ENCODE measurements around the gene ZSCAN21.

ZSCAN21 gene

DNA sequence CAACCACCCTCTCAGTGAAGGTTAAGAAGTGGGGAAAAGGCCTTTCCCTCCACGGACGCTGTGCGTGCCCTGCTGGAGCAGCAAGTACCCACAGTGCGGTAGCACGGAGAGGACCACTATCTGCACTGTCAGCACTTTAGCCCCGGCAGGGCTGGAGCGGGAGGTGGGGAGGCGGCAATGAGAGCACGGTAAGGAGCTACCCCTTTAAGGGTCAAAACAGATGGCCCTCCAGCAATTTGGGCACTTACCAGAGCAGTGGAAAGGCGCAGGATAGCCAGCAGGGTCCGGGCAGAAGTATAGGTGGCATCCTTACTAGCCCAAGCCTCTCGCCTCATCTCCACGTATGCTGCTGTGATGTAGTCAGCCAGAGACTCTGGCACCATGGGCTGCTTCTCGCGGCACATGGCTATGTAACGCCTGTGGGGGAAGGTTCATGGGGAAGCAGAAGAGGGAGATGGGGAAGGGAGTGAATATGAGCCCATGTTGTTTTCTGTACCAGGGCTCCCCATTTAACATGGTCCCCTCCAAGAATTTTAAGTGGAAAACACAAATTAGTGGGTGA, 44.4 kb downstream of the ZSCAN21 start:
- Histone ChIP-seq H3K36me3 (ENCODE audit: control insufficient read depth, insufficient read depth, low read length) (peaks cover 83% of the 10 kb centered on the region), H3K27ac (ENCODE audit: insufficient read depth, low read length, poor library complexity, severe bottlenecking) (no peak overlapping the region)

GRCh38 chr7:100095289-100095688, 45.7 kb downstream of the ZSCAN21 start:
- H3K4me1 ChIP-seq (ENCODE audit: control insufficient read depth, insufficient read depth, low read length, poor library complexity, severe bottlenecking), result peaks cover 11% of the 10 kb centered on the region
- no peak overlapping the region for H3K4me3 ChIP-seq (ENCODE audit: insufficient read depth, low read depth, low read length, poor library complexity, severe bottlenecking)
- DNase-seq, result no peak

More for the DNA sequence above, 44.4 kb downstream of the ZSCAN21 start:
- no peaks in the 10 kb centered on the region for H3K9me3 ChIP-seq (ENCODE audit: control insufficient read depth, low read length)
- H3K4me3 ChIP-seq (ENCODE audit: insufficient read depth, low read depth, low read length, poor library complexity, severe bottlenecking), result no peak overlapping the region
- no peaks in the 10 kb centered on the region for H3K4me1 ChIP-seq (ENCODE audit: control insufficient read depth, insufficient read depth, low read length, poor library complexity, severe bottlenecking)
- no peaks in the 10 kb centered on the region for H3K27me3 ChIP-seq (replicated peaks; ENCODE audit: control insufficient read depth, insufficient read depth, low read length, poor library complexity, severe bottlenecking)
- no peak for DNase-seq

DNA sequence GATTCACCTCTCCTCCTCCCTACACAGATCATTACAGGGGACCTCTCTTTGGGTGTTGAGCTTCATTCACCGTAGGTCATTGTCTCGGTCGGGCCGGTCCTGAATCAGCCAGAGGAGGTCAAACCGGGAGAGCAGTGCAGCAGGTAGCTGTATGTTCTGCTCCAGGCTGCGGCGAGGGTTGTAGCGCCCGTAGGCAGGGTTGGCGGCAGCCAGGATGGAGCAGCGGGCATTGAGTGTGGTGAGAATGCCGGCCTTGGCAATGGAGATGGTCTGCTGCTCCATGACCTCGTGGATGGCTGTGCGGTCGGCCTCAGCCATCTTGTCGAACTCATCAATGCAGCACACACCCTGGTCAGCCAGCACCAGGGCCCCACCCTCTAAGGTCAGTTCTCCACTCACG, 46.1 kb downstream of the ZSCAN21 start:
- H3K36me3 ChIP-seq (ENCODE audit: control insufficient read depth, insufficient read depth, low read length), result peaks cover 85% of the 10 kb centered on the region
- peaks cover 11% of the 10 kb centered on the region for H3K4me1 ChIP-seq (ENCODE audit: control insufficient read depth, insufficient read depth, low read length, poor library complexity, severe bottlenecking)
- no peak for DNase-seq
- no peak overlapping the region for H3K27ac ChIP-seq (ENCODE audit: insufficient read depth, low read length, poor library complexity, severe bottlenecking)
- no peaks in the 10 kb centered on the region for H3K27me3 ChIP-seq (replicated peaks; ENCODE audit: control insufficient read depth, insufficient read depth, low read length, poor library complexity, severe bottlenecking)
- no peaks in the 10 kb centered on the region for H3K9me3 ChIP-seq (ENCODE audit: control insufficient read depth, low read length)
- H3K4me3 ChIP-seq (ENCODE audit: insufficient read depth, low read depth, low read length, poor library complexity, severe bottlenecking), result no peak overlapping the region

More at GRCh38 chr7:100095289-100095688, 45.7 kb downstream of the ZSCAN21 start:
- Histone ChIP-seq H3K27ac (ENCODE audit: insufficient read depth, low read length, poor library complexity, severe bottlenecking) (no peak overlapping the region), H3K27me3 (replicated peaks; ENCODE audit: control insufficient read depth, insufficient read depth, low read length, poor library complexity, severe bottlenecking) (no peaks in the 10 kb centered on the region), H3K36me3 (ENCODE audit: control insufficient read depth, insufficient read depth, low read length) (peaks cover 88% of the 10 kb centered on the region), H3K9me3 (ENCODE audit: control insufficient read depth, low read length) (no peaks in the 10 kb centered on the region)

GRCh38 chr7:100098913-100099312, 49.3 kb downstream of the ZSCAN21 start:
- no peaks in the 10 kb centered on the region for H3K9me3 ChIP-seq (ENCODE audit: control insufficient read depth, low read length)
- peak overlapping the region; percentile 96 for H3K27ac ChIP-seq (ENCODE audit: insufficient read depth, low read length, poor library complexity, severe bottlenecking)
- DNase-seq, result no peak
- no peaks in the 10 kb centered on the region for H3K27me3 ChIP-seq (replicated peaks; ENCODE audit: control insufficient read depth, insufficient read depth, low read length, poor library complexity, severe bottlenecking)
- H3K36me3 ChIP-seq (ENCODE audit: control insufficient read depth, insufficient read depth, low read length), result peaks cover 52% of the 10 kb centered on the region
- H3K4me3 ChIP-seq (ENCODE audit: insufficient read depth, low read depth, low read length, poor library complexity, severe bottlenecking), result no peak overlapping the region
- peaks cover 11% of the 10 kb centered on the region for H3K4me1 ChIP-seq (ENCODE audit: control insufficient read depth, insufficient read depth, low read length, poor library complexity, severe bottlenecking)

- DNase-seq, result no peak
- Histone ChIP-seq H3K4me3 (ENCODE audit: insufficient read depth, low read depth, low read length, poor library complexity, severe bottlenecking) (peak overlapping the region; percentile 95), H3K4me1 (ENCODE audit: control insufficient read depth, insufficient read depth, low read length, poor library complexity, severe bottlenecking) (peaks cover 11% of the 10 kb centered on the region), H3K9me3 (ENCODE audit: control insufficient read depth, low read length) (no peaks in the 10 kb centered on the region), H3K27me3 (replicated peaks; ENCODE audit: control insufficient read depth, insufficient read depth, low read length, poor library complexity, severe bottlenecking) (no peaks in the 10 kb centered on the region), H3K36me3 (ENCODE audit: control insufficient read depth, insufficient read depth, low read length) (peaks cover 47% of the 10 kb centered on the region), H3K27ac (ENCODE audit: insufficient read depth, low read length, poor library complexity, severe bottlenecking) (peak overlapping the region; percentile 96)
Measured at GRCh38 chr7:100099452-100099851, 49.9 kb downstream of the ZSCAN21 start.

GRCh38 chr7:100100420-100101015, 50.9 kb downstream of the ZSCAN21 start:
- peak; percentile 78 to 81 (median 78) for DNase-seq
- H3K4me3 ChIP-seq (ENCODE audit: insufficient read depth, low read depth, low read length, poor library complexity, severe bottlenecking), result peak overlapping the region; percentile 95
- H3K4me1 ChIP-seq (ENCODE audit: control insufficient read depth, insufficient read depth, low read length, poor library complexity, severe bottlenecking), result peaks cover 11% of the 10 kb centered on the region
- H3K36me3 ChIP-seq (ENCODE audit: control insufficient read depth, insufficient read depth, low read length), result peaks cover 38% of the 10 kb centered on the region
- no peaks in the 10 kb centered on the region for H3K9me3 ChIP-seq (ENCODE audit: control insufficient read depth, low read length)
- no peaks in the 10 kb centered on the region for H3K27me3 ChIP-seq (replicated peaks; ENCODE audit: control insufficient read depth, insufficient read depth, low read length, poor library complexity, severe bottlenecking)
- H3K27ac ChIP-seq (ENCODE audit: insufficient read depth, low read length, poor library complexity, severe bottlenecking), result peak overlapping the region; percentile 96

DNA sequence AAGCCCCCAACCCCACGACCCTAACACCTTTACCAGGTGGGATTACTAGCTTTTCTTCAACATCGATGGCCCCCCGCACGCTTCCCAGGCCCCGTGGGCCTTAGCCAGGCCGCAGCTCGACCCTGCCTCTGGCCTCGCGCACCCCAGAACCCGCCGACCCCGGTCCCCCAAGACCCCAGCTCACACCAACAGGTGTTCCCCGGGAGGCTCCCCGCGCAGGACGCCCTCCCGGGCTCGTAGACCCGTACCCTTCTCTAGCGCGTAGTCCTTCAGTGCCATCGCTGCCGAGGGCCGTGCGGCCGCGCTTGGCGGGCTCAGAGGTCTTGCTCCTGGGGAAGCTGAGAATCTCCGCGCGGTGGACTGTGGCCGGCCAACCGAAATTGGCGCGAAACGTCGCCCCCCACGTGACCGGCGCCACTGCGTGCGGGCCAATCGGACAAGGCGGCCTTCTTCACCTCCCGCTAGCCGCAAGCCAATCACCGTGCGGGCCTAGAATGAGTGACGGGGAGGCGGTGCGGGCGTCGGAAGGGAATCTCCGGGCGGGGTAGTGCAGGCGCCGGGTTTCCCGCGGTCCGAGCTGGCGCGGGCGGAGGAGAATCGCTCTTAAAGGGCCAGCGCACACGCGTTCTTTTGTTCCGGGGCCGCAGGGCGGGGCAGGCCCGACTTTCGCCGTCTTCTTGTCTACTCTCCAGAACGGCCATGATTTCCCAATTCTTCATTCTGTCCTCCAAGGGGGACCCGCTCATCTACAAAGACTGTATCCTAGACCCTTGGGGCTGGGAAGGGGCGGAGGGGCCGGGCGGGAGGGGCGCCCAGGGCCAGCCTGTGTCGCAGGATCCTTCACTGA, 51.7 kb downstream of the ZSCAN21 start, which contains the start of the genes AP4M1 and MCM7:
Gene AP4M1 (plus strand): TSS at position 628 of the 847 bp plus-strand sequence. CDS start 72 bp downstream, at position 700.
Gene MCM7 (minus strand): TSS at position 382 of the 847 bp plus-strand sequence. CDS start 103 bp downstream, at position 279.
- peaks cover 11% of the 10 kb centered on the region for H3K4me1 ChIP-seq (ENCODE audit: control insufficient read depth, insufficient read depth, low read length, poor library complexity, severe bottlenecking)
- H3K9me3 ChIP-seq (ENCODE audit: control insufficient read depth, low read length), result no peaks in the 10 kb centered on the region
- DNase-seq, result peak; percentile 93 to 95 (median 94)
- peak within 1 kb of the TSS; percentile 95 for H3K4me3 ChIP-seq (ENCODE audit: insufficient read depth, low read depth, low read length, poor library complexity, severe bottlenecking)
- H3K36me3 ChIP-seq (ENCODE audit: control insufficient read depth, insufficient read depth, low read length), result peaks cover 36% of the 10 kb centered on the region
- H3K27me3 ChIP-seq (replicated peaks; ENCODE audit: control insufficient read depth, insufficient read depth, low read length, poor library complexity, severe bottlenecking), result no peaks in the 10 kb centered on the region
- peak within 1 kb of the TSS; percentile 96 for H3K27ac ChIP-seq (ENCODE audit: insufficient read depth, low read length, poor library complexity, severe bottlenecking)

DNA sequence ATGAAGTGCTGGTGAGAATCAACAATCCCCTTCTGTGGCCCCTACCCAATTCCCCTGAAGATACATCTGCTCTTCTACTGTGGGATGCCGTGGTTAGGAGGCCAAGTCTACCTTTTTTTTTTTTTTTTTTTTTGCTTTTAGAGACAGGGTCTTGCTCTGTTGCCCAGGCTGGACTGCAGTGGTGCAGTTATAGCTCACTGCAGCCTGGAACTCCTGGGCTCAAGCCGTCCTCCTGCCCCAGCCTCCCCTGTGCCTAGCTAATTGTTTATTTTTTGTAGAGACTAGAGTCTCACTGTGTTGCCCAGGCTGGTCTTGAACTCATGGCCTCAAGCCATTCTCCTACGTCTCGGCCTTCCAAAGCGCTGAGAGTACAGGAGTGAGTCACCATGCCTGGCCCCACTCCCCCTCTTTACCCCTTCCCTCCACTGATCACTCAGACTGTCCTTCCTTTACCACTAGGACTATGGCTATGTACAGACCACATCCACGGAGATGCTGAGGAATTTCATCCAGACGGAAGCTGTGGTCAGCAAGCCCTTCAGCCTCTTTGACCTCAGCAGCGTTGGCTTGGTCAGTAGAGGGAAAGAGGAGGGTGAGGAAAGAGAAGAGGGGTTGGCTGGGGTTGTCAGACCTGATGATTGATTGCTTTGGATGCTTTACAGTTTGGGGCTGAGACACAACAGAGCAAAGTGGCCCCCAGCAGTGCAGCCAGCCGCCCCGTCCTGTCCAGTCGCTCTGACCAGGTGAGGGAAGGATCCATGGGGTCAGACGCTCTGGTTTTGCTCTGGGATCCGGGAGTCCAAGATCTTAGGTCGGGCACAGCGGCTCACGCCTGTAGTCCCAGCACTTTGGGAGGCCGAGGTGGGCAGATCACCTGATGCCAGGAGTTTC, 53.6 kb downstream of the ZSCAN21 start:
- Histone ChIP-seq H3K36me3 (ENCODE audit: control insufficient read depth, insufficient read depth, low read length) (peaks cover 34% of the 10 kb centered on the region), H3K4me3 (ENCODE audit: insufficient read depth, low read depth, low read length, poor library complexity, severe bottlenecking) (no peak overlapping the region)
- DNase-seq, result no peak

DNA sequence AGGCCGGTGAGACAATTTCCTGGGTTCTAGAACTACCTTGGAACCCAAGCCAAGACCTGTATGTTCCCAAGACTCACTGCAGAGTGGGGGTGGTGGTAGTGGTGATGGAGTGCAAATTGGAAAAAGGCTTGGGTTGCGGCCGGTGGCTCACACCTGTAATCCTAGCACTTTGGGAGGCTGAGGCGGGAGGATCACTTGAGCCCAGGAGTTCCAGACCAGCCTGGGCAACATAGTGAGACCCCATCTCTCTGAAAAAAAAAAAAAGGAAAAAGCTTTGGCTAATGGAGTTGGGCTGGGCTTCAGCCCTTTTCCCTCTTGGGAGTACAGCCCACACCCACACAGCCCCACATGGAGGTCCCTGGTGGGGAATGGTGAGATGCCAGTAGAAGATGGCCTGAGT, 56.0 kb downstream of the ZSCAN21 start:
- DNase-seq, result no peak
- Histone ChIP-seq H3K27ac (ENCODE audit: insufficient read depth, low read length, poor library complexity, severe bottlenecking) (no peak overlapping the region), H3K4me1 (ENCODE audit: control insufficient read depth, insufficient read depth, low read length, poor library complexity, severe bottlenecking) (no peaks in the 10 kb centered on the region), H3K9me3 (ENCODE audit: control insufficient read depth, low read length) (no peaks in the 10 kb centered on the region), H3K27me3 (replicated peaks; ENCODE audit: control insufficient read depth, insufficient read depth, low read length, poor library complexity, severe bottlenecking) (no peaks in the 10 kb centered on the region), H3K36me3 (ENCODE audit: control insufficient read depth, insufficient read depth, low read length) (peaks cover 31% of the 10 kb centered on the region), H3K4me3 (ENCODE audit: insufficient read depth, low read depth, low read length, poor library complexity, severe bottlenecking) (no peak overlapping the region)

More for the DNA sequence above, 53.6 kb downstream of the ZSCAN21 start:
- Histone ChIP-seq H3K27ac (ENCODE audit: insufficient read depth, low read length, poor library complexity, severe bottlenecking) (no peak overlapping the region), H3K27me3 (replicated peaks; ENCODE audit: control insufficient read depth, insufficient read depth, low read length, poor library complexity, severe bottlenecking) (no peaks in the 10 kb centered on the region), H3K9me3 (ENCODE audit: control insufficient read depth, low read length) (no peaks in the 10 kb centered on the region), H3K4me1 (ENCODE audit: control insufficient read depth, insufficient read depth, low read length, poor library complexity, severe bottlenecking) (peaks cover 11% of the 10 kb centered on the region)
